HG02973 (cell line): ENCODE data around the gene CSRNP2.
"Not testable (repeated sequence)": the region's sequence is repeated elsewhere in the genome, so short reads cannot be mapped to it uniquely, and the experiment has no call there.

Experiments
- ATAC-seq: cut with Tn5 transposase; IDR thresholded peaks from one replicate; pipeline ENCODE4 v1.9.1; 2021; ENCODE audit warnings: moderate library complexity; ENCODE audit not compliant: unreplicated experiment

CSRNP2 gene

GRCh38 chr12:51028126-51028812 is 55.1 kb downstream of the CSRNP2 start:
- no peak for ATAC-seq

GRCh38 chr12:51027342-51027835 is 56.0 kb downstream of the CSRNP2 start:
- ATAC-seq: no peak

GRCh38 chr12:51025836-51026638 is 57.4 kb downstream of the CSRNP2 start, which contains the start of gene SLC11A2:
Gene SLC11A2, minus strand, starts transcription at chr12:51026384. Its CDS starts 15,656 bp downstream, at chr12:51010728.
- ATAC-seq: peak; percentile 83

- peak; percentile 7 for ATAC-seq
These were observed 58.0 kb downstream of the CSRNP2 start for GRCh38 chr12:51025338-51025835.

GRCh38 chr12:51023625-51024382 is 59.6 kb downstream of the CSRNP2 start:
- no peak for ATAC-seq

GRCh38 chr12:51021694-51022093 is 61.7 kb downstream of the CSRNP2 start:
- ATAC-seq: no peak

GRCh38 chr12:51020448-51021182 is 62.8 kb downstream of the CSRNP2 start:
- no peak for ATAC-seq

- ATAC-seq: no peak
These were observed 63.5 kb downstream of the CSRNP2 start for GRCh38 chr12:51019927-51020326.

GRCh38 chr12:51018956-51019355 is 64.4 kb downstream of the CSRNP2 start:
- ATAC-seq: no peak

- ATAC-seq: no peak
These were observed 65.9 kb downstream of the CSRNP2 start for GRCh38 chr12:51017452-51017851.

- not testable (repeated sequence) for ATAC-seq
These were observed 68.9 kb downstream of the CSRNP2 start for GRCh38 chr12:51014467-51014866.

- no peak for ATAC-seq
These were observed 70.0 kb downstream of the CSRNP2 start for GRCh38 chr12:51013441-51013840.

GRCh38 chr12:51012570-51013236 is 70.7 kb downstream of the CSRNP2 start:
- ATAC-seq: no peak

GRCh38 chr12:51011955-51012354 is 71.4 kb downstream of the CSRNP2 start:
- ATAC-seq: no peak
